Right lobe of liver (tissue), 6 donors: ENCODE data around the gene RNASEH2A. TPM values are rescaled to one million over a fixed set of nuclear protein-coding genes. Genes with fewer than 3 reads are reported as not detected.
"Not testable (repeated sequence)": the region's sequence is repeated elsewhere in the genome, so short reads cannot be mapped to it uniquely, and the experiment has no call there.

Source experiments
- ATAC-seq, 4 donors: fragments of 200-7000 bp; cut with Tn5 transposase; one replicate each; pipeline ENCODE4 v1.9.1; 2020; ENCODE audit warnings: mild to moderate bottlenecking in 4 of 4, moderate library complexity in 4 of 4
- DNase-seq, 3 donors: peaks; one replicate each; pipeline ENCODE4 v3.0.0-alpha.2; 2020
- H3K27ac ChIP-seq, 3 donors: fragments of 200-600 bp; one replicate each; pipeline ENCODE4 v1.8.0; 2022
- H3K27me3 ChIP-seq, 2 donors: fragments of 200-600 bp; one replicate each; pipeline ENCODE4 v1.8.0; 2022
- H3K36me3 ChIP-seq, 4 donors: fragments of 200-600 bp; sonication (generic) in 1 of 4; one replicate each; pipeline versions ENCODE4 v1.5.1 to v1.8.0; 2017 to 2022; ENCODE audit warnings: control low read depth in 1 of 4
- H3K4me1 ChIP-seq, 4 donors: fragments of 200-600 bp; sonication (generic) in 1 of 4; one replicate each; pipeline versions ENCODE4 v1.5.1 to v1.8.0; 2017 to 2022; ENCODE audit warnings: control low read depth in 1 of 4
- H3K4me3 ChIP-seq, 3 donors: fragments of 200-600 bp; one replicate each; pipeline ENCODE4 v1.8.0; 2022
- H3K9me3 ChIP-seq, 4 donors: fragments of 200-600 bp; sonication (generic) in 1 of 4; one replicate each; pipeline versions ENCODE4 v1.5.1 to v1.8.0; 2017 to 2022; ENCODE audit warnings: control low read depth in 1 of 4
- POLR2A ChIP-seq: fragments of 450-650 bp; IDR thresholded peaks from one replicate; pipeline ENCODE4 v1.6.1; 2017; ENCODE audit warnings: antibody characterized with exemption, mild to moderate bottlenecking
- WGBS: methylation state at CpG from one replicate; pipeline ENCODE4 v1.1.6; 2018; ENCODE audit warnings: low coverage, low lambda C conversion rate; ENCODE audit not compliant: insufficient coverage; ENCODE audit errors: missing lambda C conversion rate; 5-methylcytosine and 5-hydroxymethylcytosine counted together
- intact Hi-C, 2 donors: fragments of 100-400 bp; cut with DNase I; formaldehyde crosslinking; loops; one replicate each; pipeline versions ENCODE4 v1.11.2 to v1.14.1; 2022
- total RNA-seq, 6 experiments: library from RNA; depleted of rRNA in 2 of 6; stranded (reverse); fragments of >200 nt in 2 of 6; fragmentation: NEBNext Ultra II Directional in 3 of 6; extraction: Animal tissue kit (Norgen Biotek cat#: 25700) in 3 of 6; gene quantifications; one replicate each; pipeline versions ENCODE4 v1.1.0 to v1.2.4, GENCODE V29; 2016 to 2023
- TF ChIP-seq, protein P1 (sequence below), 4 donors: fragments of 200-600 bp in 3 of 4; fragments of 450-650 bp in 1 of 4; IDR thresholded peaks; one replicate each; pipeline versions ENCODE4 v1.5.1 to v1.8.0; 2016 to 2022; ENCODE audit warnings: antibody characterized with exemption in 4 of 4, mild to moderate bottlenecking in 2 of 4
- donor health status: DM: no; HTN: yes; CAD: no.
- donor health status: DM: no; HTN: no; CAD: no.
- donor health status: DM: no; HTN: no; CAD: no.
- donor health status: DM: no; HTN: yes; CAD: no.
- donor health status: DM: no; HTN: yes; CAD: no.

RNASEH2A gene
- total RNA-seq, 6 experiments from 2014 or later = 2.1 to 7.1 (median 3.7) TPM

DNA sequence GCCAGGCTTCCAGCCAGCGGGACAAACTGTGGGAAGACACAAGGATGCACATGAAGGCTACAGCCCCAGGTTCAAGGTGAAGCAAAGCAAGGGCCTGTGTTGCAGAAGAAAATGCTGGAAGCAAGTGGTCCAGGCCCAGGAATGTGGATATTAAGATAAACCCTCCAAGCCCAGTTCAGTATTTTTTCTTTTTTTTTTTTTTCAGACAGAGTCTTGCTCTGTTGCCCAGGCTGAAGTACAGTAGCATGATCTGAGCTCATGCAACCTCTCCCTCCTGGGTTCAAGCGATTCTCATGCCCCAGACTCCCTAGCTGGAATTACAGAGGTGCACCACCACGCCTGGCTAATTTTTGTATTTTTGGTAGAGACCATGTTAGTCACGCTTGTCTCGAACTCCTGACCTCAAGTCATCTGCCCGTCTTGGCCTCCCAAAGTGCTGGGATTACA lies 9.2 kb upstream of the RNASEH2A start:
- H3K9me3 ChIP-seq = no peaks in the 10 kb centered on the region
- H3K4me3 ChIP-seq = no peak overlapping the region
- no peak overlapping the region for H3K27ac ChIP-seq
- H3K4me1 ChIP-seq = peaks cover 0 to 17% (median 7%) of the 10 kb centered on the region in 4 donors
- DNase-seq = no peak
- no peak for ATAC-seq
- TF ChIP-seq, protein P1, sequence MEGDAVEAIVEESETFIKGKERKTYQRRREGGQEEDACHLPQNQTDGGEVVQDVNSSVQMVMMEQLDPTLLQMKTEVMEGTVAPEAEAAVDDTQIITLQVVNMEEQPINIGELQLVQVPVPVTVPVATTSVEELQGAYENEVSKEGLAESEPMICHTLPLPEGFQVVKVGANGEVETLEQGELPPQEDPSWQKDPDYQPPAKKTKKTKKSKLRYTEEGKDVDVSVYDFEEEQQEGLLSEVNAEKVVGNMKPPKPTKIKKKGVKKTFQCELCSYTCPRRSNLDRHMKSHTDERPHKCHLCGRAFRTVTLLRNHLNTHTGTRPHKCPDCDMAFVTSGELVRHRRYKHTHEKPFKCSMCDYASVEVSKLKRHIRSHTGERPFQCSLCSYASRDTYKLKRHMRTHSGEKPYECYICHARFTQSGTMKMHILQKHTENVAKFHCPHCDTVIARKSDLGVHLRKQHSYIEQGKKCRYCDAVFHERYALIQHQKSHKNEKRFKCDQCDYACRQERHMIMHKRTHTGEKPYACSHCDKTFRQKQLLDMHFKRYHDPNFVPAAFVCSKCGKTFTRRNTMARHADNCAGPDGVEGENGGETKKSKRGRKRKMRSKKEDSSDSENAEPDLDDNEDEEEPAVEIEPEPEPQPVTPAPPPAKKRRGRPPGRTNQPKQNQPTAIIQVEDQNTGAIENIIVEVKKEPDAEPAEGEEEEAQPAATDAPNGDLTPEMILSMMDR (IDR thresholded peaks at IDR 0.05) = no peak
- TF ChIP-seq POLR2A = no peak
- intact Hi-C loops = no loop called here
- peaks cover 0 to 9% (median 3%) of the 10 kb centered on the region in 4 donors for H3K36me3 ChIP-seq
- WGBS = 83% methylated on average over 6 of the region's 6 CpGs
- H3K27me3 ChIP-seq = no peaks in the 10 kb centered on the region

DNA sequence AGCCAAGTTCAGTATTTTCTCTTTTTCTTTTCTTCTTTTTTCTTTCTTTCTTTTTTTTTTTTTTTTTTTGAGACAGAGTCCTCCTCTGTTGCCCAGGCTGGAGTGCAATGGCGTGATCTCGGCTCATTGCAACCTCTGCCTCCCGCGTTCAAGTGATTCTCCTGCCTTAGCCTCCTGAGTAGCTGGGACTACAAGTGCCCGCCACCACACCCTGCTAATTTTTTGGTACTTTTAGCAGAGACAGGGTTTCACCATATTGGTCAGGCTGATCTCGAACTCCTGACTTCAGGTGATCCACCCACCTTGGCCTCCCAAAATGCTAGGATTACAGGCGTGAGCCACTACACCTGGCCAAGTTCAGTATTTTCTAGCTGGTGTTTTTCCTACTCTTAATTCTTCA lies 8.8 kb upstream of the RNASEH2A start:
- ATAC-seq, H3K36me3 ChIP-seq, DNase-seq, H3K27me3 ChIP-seq, H3K9me3 ChIP-seq, H3K4me3 ChIP-seq, H3K27ac ChIP-seq, intact Hi-C loops: not testable (repeated sequence)
- H3K4me1 ChIP-seq = peaks cover 0 to 17% (median 9%) of the 10 kb centered on the region in 4 donors
- 83% methylated on average over 7 of the region's 7 CpGs for WGBS

DNA sequence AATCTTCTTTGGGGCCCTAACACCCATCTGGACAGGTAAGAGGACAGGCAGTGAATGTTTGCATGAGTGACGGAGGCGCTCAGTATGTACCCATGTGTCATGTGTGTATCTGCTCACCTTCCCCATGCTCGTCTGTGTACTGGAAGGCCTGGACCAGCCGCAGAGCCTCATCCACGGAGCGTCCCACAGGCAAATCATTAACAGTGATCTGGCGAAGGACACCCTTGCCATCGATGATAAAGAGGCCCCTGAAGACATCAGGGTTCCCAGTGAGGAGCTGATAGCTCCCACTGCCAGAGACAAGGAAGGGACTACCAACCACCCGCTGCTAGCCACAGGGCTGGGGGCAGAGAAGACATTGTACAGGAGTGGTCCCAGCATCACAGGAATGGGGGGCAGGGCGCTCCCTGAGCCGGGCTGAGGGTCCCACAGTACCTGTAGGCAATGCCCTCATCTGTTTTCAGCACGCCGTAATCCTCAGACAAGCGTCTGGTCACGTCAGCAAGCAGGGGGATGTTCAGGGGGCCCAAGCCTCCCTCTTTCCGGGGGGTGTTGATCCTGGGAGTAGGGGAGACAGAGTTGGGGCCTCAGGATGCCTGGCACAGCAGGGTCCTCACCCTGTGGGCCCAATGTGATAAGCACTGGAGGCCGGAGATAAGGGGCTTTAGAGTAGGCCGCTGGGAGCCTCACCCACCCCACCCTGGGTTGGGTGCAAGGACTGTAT lies 6.5 kb upstream of the RNASEH2A start:
- ATAC-seq (no peak), DNase-seq (peak in 1 of 3 donors; percentile 48)
- Histone ChIP-seq H3K36me3 (peaks cover 0 to 9% (median 3%) of the 10 kb centered on the region in 4 donors), H3K9me3 (no peaks in the 10 kb centered on the region), H3K27me3 (no peaks in the 10 kb centered on the region), H3K4me3 (no peak overlapping the region), H3K4me1 (peaks cover 0 to 12% (median 5%) of the 10 kb centered on the region in 4 donors), H3K27ac (no peak overlapping the region)
- TF ChIP-seq, protein P1 (IDR thresholded peaks at IDR 0.05) = no peak
- no peak for TF ChIP-seq POLR2A
- intact Hi-C loops = no loop called here
- WGBS = 90% methylated on average over 5 of the region's 18 CpGs

DNA sequence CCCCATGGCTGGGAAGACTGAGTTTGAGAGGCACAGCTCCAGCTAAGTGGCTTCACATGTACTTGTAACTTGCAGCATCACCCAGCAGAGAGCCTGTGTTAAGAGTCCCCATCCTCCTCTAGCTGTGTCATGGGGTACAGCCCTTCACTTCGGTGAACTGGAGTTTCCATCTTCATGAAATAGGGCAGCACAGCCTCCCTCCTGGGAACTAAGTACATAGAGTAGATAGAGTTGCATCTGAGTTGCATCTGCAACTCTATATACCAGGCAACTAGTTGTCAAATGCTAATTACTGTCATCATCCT lies 6.0 kb upstream of the RNASEH2A start:
- no peak for DNase-seq
- 100% methylated on average over 1 of the region's 1 CpG for WGBS
- Histone ChIP-seq H3K27ac (no peak overlapping the region), H3K4me3 (peak overlapping the region in 2 of 3 donors; percentile 89 to 99), H3K9me3 (no peaks in the 10 kb centered on the region), H3K4me1 (peaks cover 0 to 12% (median 4%) of the 10 kb centered on the region in 4 donors), H3K27me3 (no peaks in the 10 kb centered on the region), H3K36me3 (peaks cover 0 to 9% (median 3%) of the 10 kb centered on the region in 4 donors)
- intact Hi-C loops = no loop called here
- TF ChIP-seq, protein P1 (IDR thresholded peaks at IDR 0.05) = no peak
- TF ChIP-seq POLR2A = no peak
- no peak for ATAC-seq

DNA sequence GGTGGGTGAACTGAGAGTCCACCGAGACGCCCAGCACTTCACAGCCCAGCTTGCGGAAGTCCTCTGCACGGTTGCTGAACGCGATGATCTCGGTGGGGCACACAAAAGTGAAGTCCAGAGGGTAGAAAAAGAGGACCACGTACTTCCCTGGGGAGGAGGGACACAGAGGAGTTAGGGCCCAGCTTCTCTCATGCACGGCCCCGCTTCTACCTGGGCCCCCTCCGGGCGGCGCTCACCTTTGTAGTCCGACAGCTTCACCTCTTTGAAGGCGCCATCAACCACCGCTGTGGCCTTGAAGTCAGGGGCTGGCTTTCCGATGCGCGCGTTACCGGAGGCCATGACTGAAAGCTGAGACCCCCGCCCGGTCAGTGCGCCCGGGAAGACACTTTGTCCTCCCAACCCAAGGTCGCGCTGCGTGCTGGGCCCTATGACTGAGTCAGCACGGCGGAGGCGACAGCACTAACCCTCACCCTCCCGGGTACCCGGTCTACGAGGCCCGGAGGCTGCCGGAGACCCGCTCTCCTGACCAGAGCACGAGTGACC lies 5.4 kb upstream of the RNASEH2A start:
- Histone ChIP-seq H3K9me3 (no peaks in the 10 kb centered on the region), H3K27ac (peak overlapping the region; percentile 62 to 64 (median 62)), H3K27me3 (no peaks in the 10 kb centered on the region), H3K36me3 (peaks cover 0 to 9% (median 3%) of the 10 kb centered on the region in 4 donors), H3K4me1 (peaks cover 0 to 11% (median 3%) of the 10 kb centered on the region in 4 donors), H3K4me3 (peak overlapping the region; percentile 89 to 99 (median 92))
- TF ChIP-seq, protein P1 (IDR thresholded peaks at IDR 0.05) = no peak
- no peak for TF ChIP-seq POLR2A
- DNase-seq = peak in 2 of 3 donors; percentile 58 to 60
- 0% methylated on average over 2 of the region's 38 CpGs for WGBS
- intact Hi-C loops = no loop called here
- ATAC-seq = peak; percentile 21 to 34 (median 26)
